Measurements from ENCODE around the gene P2RY2.

Gene P2RY2

GRCh38 chr11:73245461-73245860 lies 27.4 kb downstream of the P2RY2 start:
- Histone ChIP-seq H3K27me3 (ENCODE audit: control insufficient read depth, low read length) (0 out of 2 replicates have a peak, but pooled peaks cover 4% of the 10 kb centered on the region), H3F3A (ENCODE audit: control insufficient read depth, insufficient read depth) (no peaks in the 10 kb centered on the region), H3K9me2 (replicated peaks; ENCODE audit: control insufficient read depth, low read length) (no peaks in the 10 kb centered on the region), H3K4me3 (ENCODE audit: low read length) (no peak overlapping the region), H4K20me1 (ENCODE audit: control insufficient read depth, insufficient read depth, low read depth, low read length) (no peaks in the 10 kb centered on the region), H3K4me1 (ENCODE audit: control insufficient read depth, low read length) (peaks cover 9% of the 10 kb centered on the region), H3K9me3 (ENCODE audit: control insufficient read depth, insufficient read depth, low read length) (no peaks in the 10 kb centered on the region), H3K79me2 (ENCODE audit: control insufficient read depth, low read length) (no peaks in the 10 kb centered on the region), H3K27ac (ENCODE audit: low read depth, low read length) (no peak overlapping the region), H3K36me3 (ENCODE audit: control insufficient read depth, low read length) (no peaks in the 10 kb centered on the region), H3K4me2 (ENCODE audit: low read length) (no peak overlapping the region)
- TF ChIP-seq CTCF (IDR thresholded peaks at IDR 0.05; ENCODE audit: low read depth, low read length, poor library complexity, severe bottlenecking), result no peak
- TF ChIP-seq EZH2phosphoT487 (IDR thresholded peaks at IDR 0.05; ENCODE audit: borderline replicate concordance, low read length), result no peak

GRCh38 chr11:73246303-73246702 lies 28.2 kb downstream of the P2RY2 start:
- TF ChIP-seq EZH2phosphoT487 (IDR thresholded peaks at IDR 0.05; ENCODE audit: borderline replicate concordance, low read length), result no peak
- TF ChIP-seq CTCF (IDR thresholded peaks at IDR 0.05; ENCODE audit: low read depth, low read length, poor library complexity, severe bottlenecking), result no peak
- H3K27ac ChIP-seq (ENCODE audit: low read depth, low read length), result no peak overlapping the region
- no peaks in the 10 kb centered on the region for H3K79me2 ChIP-seq (ENCODE audit: control insufficient read depth, low read length)
- H4K20me1 ChIP-seq (ENCODE audit: control insufficient read depth, insufficient read depth, low read depth, low read length), result no peaks in the 10 kb centered on the region
- 0 out of 2 replicates have a peak, but pooled peaks cover 4% of the 10 kb centered on the region for H3K27me3 ChIP-seq (ENCODE audit: control insufficient read depth, low read length)
- no peaks in the 10 kb centered on the region for H3F3A ChIP-seq (ENCODE audit: control insufficient read depth, insufficient read depth)
- no peaks in the 10 kb centered on the region for H3K36me3 ChIP-seq (ENCODE audit: control insufficient read depth, low read length)
- no peaks in the 10 kb centered on the region for H3K9me2 ChIP-seq (replicated peaks; ENCODE audit: control insufficient read depth, low read length)
- H3K4me1 ChIP-seq (ENCODE audit: control insufficient read depth, low read length), result peaks cover 9% of the 10 kb centered on the region
- no peaks in the 10 kb centered on the region for H3K9me3 ChIP-seq (ENCODE audit: control insufficient read depth, insufficient read depth, low read length)
- no peak overlapping the region for H3K4me3 ChIP-seq (ENCODE audit: low read length)
- H3K4me2 ChIP-seq (ENCODE audit: low read length), result no peak overlapping the region

- no peak overlapping the region for H3K4me3 ChIP-seq (ENCODE audit: low read length)
- H3K27ac ChIP-seq (ENCODE audit: low read depth, low read length), result no peak overlapping the region
- no peaks in the 10 kb centered on the region for H3K9me2 ChIP-seq (replicated peaks; ENCODE audit: control insufficient read depth, low read length)
- H3K9me3 ChIP-seq (ENCODE audit: control insufficient read depth, insufficient read depth, low read length), result no peaks in the 10 kb centered on the region
- H3K79me2 ChIP-seq (ENCODE audit: control insufficient read depth, low read length), result no peaks in the 10 kb centered on the region
- 0 out of 2 replicates have a peak, but pooled peaks cover 3% of the 10 kb centered on the region for H4K20me1 ChIP-seq (ENCODE audit: control insufficient read depth, insufficient read depth, low read depth, low read length)
- H3K27me3 ChIP-seq (ENCODE audit: control insufficient read depth, low read length), result 0 out of 2 replicates have a peak, but pooled peaks cover 4% of the 10 kb centered on the region
- TF ChIP-seq CTCF (IDR thresholded peaks at IDR 0.05; ENCODE audit: low read depth, low read length, poor library complexity, severe bottlenecking) (no peak), EZH2phosphoT487 (IDR thresholded peaks at IDR 0.05; ENCODE audit: borderline replicate concordance, low read length) (no peak)
- no peaks in the 10 kb centered on the region for H3K4me1 ChIP-seq (ENCODE audit: control insufficient read depth, low read length)
- H3F3A ChIP-seq (ENCODE audit: control insufficient read depth, insufficient read depth), result peaks cover 7% of the 10 kb centered on the region
- H3K36me3 ChIP-seq (ENCODE audit: control insufficient read depth, low read length), result no peaks in the 10 kb centered on the region
- no peak overlapping the region for H3K4me2 ChIP-seq (ENCODE audit: low read length)
Measured at GRCh38 chr11:73248526-73249185, 30.6 kb downstream of the P2RY2 start.

Data from DOHH2 (cell line).